Activated CD4-positive, alpha-beta T cell treated with anti-CD3 and anti-CD28 coated beads for 48 hours (primary cell): ENCODE data around the gene RNF39.
A peak's percentile ranks its signal among the peaks of the same experiment; 100 is the strongest.
"Not testable (repeated sequence)": the region's sequence is repeated elsewhere in the genome, so short reads cannot be mapped to it uniquely, and the experiment has no call there.

Experiments
- DNase-seq: peaks from one replicate; pipeline ENCODE4 v3.0.0-alpha.2; 2020

The RNF39 gene, protein sequence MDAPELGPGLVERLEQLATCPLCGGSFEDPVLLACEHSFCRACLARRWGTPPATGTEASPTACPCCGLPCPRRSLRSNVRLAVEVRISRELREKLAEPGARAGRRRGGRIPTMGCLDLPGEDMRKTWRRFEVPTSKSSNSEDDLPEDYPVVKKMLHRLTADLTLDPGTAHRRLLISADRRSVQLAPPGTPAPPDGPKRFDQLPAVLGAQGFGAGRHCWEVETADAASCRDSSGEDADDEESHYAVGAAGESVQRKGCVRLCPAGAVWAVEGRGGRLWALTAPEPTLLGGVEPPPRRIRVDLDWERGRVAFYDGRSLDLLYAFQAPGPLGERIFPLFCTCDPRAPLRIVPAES

DNA sequence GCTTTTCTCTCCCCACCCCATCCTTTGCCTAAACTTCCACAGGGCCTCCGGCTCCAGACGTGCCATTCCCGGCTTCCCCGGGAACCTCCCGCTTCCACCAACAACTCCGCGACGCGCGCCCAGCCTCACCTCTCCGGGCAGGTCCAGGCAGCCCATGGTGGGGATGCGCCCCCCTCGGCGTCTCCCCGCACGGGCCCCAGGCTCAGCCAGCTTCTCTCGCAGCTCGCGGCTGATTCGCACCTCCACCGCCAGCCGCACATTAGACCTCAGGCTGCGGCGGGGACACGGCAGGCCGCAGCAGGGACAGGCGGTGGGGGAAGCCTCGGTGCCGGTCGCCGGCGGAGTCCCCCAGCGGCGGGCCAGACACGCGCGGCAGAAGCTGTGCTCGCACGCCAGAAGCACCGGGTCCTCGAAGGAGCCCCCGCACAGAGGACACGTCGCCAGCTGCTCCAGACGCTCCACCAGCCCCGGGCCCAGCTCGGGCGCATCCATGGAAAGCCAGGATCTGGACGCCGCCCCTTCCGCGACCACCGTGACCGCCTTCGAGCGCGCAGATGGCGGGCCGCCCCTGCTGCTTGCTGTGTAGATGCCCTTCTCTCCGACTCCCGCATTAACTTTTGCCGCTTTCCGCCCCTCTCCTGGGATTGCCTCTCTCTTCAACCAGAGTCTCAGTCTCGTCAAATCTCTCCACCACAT lies at the start of gene RNF39:
TSS of gene RNF39 (minus strand) at position 676 of the 696 bp plus-strand sequence. CDS start at position 492, 184 bp downstream.
- DNase-seq: no peak

DNA sequence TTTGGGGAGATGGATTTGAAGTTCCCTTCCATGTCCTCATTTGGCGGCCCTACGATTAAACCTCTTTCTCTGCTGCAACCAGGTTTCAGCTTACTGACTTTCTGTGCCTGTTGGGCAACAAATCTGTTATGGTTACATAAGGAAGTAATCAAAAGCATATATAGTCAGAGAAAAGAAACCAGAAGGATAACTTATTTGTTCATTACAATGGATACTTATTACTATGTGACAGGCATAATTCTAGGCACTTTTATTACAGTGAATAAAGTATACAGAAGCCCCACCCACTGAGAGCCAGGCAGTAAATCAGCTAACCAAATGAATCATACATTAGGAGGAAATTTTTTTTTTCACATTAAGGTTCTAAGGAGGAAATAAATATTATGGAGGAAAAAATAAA lies 46.9 kb upstream of the RNF39 start:
- no peak for DNase-seq

DNA sequence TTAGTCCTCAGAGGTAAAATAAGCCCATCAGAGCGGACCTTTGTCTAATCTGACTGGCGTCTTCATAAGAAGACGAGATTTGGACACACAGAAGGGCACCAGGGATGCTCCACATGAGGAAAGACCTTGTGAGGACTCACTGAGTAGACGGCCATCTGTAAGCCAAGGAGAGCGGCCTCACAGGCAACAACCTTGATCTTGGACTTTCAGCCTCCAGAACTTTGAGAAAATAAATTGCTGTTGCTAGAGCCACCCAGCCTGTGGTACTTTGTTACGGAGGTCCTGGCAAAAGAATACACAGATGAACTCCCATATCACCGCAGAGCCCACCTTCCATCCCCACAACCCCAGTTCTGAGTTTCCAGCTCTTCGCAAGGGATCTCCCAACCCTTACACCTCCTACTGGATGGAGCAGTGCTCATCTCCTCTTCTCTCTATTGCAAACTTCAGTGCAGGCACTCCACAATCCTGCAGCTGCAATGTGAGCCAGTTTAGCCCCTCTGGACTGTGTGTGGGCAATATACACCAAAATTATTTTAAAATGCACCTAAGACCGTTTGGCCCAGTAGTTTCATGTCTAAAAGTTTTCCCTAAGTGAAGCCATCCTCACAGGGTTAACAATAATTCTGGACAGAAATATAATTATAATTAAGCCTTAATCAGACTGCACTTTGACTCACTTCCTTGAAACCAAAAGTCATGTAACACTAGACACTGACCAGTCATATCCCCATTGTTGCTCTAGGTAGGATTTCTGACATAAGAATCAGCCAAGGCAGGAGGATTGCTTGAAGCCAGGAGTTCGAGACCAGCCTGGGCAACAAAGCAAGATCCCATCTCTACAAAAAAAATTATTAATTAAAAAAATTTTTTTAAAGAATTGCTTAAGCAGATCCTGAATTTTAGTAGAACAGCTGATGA lies 46.1 kb upstream of the RNF39 start:
- no peak for DNase-seq

DNA sequence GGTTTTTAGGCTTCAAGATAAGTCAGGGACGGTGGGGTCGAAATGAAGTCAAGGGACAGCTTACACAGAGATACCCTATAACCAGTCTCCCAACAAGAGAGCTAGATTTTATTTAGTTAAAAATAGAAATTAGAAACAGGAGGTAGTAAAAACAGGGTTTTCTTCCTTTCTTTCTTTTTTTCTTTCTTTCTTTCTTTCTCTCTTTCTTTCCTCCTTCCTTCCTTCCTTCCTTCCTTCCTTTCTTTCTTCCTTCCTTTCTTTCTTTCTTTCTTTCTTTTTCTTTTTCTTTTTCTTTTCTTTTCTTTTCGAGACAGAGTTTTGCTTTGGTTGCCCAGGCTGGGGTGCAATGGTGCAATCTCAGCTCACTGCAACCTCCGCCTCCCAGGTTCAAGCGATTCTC lies 43.1 kb upstream of the RNF39 start:
- not testable (repeated sequence) for DNase-seq

DNA sequence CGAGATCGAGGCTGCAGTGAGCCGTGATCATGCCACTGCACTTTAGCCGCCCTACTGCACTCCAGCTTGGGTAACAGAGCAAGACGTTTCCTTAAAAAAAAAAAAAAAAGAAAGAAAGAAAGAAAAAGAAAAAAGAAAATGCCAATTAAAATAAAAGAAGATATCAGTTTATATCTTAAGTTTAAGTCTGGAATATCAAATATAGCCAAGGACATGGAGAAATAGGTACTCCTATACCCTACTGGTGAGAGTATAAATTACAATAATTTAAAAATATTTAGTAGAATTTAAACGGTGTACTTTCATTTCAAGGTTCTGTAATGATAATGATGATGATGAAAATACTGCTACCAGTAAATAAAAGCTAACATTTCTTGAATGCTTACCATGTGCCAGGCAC lies 41.2 kb upstream of the RNF39 start:
- DNase-seq: no peak

DNA sequence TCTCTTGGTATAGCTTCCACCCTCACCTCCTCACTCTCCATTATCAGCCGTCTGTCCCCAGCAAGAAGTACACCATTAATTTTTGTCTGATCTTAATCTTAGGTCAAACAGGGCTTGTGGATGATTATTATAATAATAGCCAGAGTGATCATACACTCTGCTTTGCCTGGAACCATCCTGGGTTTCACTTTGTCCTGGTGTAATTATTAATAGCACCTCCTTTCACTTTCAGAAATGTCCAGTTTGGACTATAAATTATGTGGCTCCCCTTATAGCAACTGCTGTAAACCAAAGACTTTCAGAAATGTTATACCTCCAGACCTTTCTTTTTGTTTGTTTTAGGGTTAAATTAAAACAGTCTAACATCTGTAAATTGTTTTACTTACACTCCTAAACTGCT lies 38.3 kb upstream of the RNF39 start:
- DNase-seq: no peak

DNA sequence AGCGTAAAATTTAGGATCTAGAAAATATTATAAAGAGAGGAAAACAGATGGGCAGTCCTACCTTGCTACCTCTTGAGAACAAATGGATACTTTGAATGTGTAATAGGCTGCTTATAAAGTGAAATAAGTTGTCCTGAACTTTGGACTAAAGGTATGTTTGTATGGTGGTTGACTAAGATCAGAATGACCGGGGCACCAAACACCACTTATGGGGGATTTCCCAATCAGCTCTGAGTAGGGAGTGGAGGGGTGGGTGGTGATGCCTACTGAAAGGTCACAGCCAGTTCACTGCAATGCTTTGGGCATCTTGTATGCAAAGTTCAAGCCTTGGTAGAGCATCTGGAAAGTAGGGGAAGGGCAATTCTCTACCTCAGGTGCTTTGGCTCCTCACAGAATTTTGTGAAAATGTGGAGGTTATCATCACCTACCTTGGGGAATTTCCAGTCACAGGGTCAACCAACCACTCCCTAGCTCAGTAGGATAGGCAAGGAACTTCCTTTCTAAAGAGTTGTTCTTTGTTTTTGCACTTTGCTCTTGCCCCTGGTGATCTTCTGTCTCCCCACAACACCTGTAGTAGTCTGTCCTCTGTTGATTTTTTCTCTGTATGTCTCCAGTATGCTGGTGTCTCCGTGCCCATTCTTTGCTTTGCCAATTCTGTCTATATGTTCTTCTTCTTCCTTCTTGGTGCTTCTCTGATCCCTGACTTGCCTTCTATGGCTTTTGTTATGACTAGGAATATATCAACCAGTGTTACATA lies 37.6 kb upstream of the RNF39 start, which contains the start of gene TRIM31:
TSS of gene TRIM31 (minus strand) at position 88 of the 757 bp plus-strand sequence. CDS start 285 bp downstream, outside the sequence.
- no peak for DNase-seq

DNA sequence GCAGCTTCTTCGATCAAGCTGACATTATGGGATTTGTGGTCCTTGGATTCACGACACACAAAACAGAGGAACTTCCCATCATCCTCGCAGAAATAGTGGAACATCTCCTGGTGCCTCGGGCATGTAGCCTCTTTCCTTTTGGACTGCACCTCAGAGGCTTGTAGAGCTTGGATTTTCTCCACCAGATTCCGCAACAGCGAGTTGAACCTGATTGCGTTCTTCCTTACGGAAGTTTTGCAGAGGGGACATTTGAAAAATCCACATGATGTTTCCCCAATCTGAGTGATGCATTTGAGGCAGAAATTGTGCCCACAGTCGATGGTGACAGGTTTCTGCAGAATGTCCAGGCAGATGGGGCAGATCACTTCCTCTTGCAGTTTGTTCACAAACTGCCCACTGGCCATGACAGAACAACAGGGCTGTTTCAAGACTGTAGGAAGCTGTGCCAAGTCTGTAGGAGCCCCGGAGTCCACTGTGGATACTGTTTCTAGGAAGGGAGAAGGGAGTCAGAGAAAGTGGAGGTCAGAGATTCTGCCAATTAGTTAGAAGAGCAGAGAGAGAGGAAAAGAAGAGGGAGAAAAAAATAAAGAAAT lies 36.9 kb upstream of the RNF39 start:
- no peak for DNase-seq

DNA sequence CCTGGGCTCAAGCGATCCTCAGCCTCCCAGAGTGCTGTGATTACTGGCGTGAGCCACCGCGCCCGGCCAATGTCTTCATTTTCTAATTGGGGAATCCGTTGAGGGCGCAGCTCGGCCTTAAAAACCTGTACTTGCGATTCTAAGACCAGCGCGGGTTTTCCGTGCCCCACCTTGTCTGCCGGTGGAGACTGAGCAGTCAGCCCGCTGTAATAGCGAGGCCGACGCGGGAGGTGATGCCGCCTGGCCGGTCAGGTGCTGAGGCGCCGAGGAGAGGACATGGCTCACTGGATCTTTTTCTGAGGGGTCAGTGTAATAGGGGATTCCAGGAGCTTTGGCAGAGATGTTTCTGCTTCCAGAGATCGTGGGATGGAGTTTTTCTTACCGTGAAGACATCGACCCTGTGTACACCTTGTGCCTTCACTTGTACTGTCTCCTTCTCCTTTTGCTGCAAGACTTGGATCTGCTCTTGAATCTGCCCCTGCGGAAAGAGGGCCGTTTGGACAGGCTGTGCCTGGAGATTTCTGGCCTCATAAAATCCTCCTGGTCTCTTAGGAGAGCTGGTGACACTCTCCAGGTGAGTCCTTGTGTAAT lies 35.8 kb upstream of the RNF39 start:
- no peak for DNase-seq

DNA sequence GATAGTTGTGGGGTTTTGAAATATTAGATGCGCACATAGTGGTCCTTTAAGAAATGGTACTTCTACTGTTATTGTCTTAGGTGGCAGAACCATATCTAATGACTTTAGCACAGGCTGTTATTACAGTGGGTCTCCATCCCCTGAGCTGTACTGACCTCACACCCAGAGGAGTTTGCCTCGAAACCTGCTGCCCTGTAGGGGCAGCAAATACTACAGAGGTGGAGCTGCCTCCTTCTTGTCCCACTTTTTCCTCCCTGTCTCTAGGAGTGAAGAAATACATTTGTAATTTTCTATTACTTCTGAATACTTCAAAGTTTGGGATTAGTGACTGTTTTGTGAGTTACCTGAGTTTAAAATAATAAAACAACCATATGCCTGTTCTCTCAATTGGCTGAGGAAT lies 29.1 kb upstream of the RNF39 start:
- DNase-seq: no peak

DNA sequence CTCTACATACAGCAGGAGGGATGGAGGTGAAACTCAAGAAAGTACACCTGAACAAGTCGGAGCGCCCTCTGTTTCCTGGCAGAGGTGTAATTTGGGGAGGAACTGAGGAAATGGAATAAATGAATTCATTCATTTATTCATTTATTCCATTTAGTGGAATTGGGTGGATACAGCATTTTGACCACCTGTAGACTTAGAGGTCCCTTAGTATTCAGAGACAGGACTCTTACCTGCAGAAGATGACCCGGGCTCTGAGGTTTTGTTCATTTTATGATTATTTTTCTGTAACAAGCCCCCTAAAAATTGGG lies 28.3 kb upstream of the RNF39 start:
- no peak for DNase-seq

DNA sequence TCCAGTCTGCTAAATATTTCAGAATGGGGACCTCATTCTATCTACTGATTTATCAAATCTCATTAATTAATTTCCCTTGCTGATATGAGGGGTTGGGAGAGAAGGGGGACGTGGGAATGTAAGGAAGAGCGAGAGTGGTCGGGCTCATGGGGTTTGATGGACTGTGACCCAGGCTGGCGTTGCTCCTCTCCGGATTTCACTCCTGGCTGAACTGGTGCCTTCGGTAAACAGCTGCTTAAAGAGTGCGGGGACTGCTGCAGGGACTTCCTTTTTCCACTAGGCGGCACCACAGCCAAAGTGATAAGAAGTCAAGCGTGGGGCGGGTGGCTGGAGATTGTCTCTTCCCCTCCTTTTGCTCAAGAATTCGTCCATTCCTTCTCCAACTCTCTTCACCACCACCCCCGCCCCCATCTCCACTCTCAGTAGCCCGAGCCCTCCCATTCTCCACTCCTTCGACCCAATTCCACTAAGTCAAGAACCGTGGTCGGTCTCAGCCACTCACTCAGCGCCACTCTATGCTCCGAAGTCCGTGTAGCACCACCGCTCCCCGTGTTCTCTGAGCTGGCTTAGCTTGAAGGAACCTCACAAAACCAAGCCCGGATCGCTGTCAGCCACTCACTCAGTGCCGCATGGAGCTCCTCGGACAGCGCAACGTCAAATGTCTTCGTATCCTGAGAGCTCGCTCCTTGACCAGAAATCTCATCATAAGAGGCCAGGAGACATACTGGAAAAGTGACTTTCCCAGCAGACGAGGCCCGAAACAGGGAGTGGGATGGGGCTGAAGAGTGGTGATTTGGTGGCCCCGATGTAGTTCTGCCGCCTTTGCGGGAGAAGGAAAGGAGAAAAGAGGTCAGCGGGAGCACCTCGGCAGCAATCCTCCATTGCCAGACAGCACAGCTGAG lies 27.7 kb upstream of the RNF39 start:
- DNase-seq: peak; percentile 88

DNA sequence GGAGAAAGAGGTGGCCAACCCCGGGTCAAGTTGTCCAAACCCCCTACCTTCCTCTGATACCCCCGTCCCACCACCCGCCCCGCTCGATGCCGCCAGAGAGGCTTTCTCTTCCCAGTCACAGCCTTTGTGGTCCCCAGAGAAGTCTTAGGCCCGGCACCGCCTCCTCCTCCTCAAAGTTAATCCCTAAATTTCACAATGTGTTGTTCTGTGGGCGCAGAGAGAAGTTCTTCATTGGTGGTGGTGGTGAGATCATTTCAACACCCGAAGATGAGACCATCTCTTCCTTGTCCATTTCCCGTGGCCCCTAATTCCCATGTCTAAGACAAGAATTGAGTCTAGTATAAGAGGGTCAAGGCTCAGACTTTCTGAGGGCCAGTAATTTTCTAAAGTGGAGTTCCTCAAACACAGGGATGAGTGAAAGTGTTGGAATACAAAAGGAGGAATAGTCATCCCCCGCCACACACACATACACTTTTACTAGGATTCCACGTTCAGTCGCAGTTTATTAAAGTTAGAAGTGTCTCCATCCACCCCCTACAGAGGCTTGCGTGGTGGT lies 26.9 kb upstream of the RNF39 start:
- peak; percentile 13 for DNase-seq

DNA sequence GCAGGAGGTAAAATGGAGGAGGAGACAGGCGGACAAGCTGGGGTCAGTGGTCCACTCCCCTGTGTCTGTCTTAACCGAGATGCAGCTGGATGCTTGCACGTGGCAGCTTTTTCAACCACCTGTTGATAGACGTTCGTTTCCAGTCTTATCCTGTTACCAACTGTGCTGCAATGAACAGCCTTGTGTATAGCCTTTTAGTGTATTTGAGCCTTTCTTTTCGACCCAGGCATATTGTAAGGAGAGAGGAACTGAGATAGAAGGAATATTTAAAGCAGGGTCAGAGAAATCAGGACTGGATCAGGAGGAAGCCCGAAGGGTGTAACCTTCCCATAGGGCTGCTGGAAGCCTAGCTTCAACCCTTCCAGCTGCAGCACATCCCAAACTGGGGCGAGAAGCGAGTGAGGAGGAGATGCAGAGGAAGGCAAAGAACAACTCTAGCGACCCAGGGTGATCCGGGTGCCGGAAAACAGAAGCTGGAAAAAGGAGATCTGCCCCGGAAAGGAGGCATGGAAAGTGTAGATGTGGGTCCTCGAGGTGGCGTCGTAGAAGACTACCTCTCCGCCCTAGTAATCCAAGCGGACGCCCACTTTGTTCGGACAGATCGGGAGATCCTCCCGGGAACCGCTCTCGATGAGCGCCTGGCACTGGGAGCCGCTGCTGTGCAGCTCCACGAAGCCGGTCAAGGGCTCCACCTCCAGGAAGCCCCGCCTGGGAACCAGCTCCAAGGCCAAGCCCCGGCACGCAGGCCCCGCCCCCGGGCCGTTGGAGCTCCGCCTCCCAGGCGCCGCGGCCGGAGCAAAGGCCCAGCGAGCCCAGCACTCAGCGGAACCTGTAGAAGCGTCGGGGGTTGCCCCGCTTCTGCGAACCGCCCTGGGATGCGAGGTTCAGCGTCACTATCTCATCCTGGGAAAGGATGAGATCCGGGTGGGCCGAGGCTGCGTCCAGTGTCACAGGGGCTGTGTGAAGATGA lies 26.2 kb upstream of the RNF39 start:
- DNase-seq: peak; percentile 75

DNA sequence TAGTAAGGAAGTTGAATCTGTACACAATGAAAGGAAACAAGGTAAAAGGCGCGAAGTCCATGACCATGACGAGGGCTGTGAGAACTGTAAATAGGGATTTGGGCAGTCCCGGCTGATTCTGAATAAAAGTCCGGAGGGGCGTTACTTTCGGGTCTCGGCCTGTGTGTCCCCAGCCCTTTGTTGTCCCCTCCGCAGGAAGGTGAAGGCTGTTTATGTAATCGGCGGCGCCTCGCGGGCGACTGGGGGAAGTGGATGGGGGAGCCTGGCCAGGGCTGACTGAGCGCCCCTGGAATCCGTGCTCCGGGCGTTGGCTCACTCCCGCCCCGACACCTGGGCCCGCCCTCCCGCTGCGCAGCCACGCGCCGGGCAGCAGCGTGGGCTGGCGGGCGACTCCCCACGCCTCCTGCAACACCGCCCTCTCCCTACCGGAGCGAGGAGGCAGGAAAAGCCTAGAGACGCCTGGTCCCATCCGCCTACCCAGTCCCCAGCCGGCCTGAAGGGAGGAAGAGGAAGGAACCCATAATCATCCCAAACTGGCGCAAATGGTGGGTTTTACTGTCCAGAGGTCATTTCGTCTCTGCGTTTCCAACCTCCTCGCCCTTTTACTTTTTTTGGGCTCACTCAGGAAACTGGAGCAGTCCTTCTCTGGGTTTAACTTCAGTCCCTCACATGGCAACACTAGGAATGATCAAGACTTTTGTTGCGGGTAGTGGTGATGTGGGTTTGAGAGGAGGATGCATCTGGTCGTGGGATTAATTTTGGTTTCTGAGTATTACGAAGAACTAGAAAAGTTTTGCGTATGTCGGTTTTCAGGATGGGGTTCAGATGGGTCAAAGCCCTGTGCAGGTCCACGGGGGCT lies 25.2 kb upstream of the RNF39 start:
- peak; percentile 15 for DNase-seq

DNA sequence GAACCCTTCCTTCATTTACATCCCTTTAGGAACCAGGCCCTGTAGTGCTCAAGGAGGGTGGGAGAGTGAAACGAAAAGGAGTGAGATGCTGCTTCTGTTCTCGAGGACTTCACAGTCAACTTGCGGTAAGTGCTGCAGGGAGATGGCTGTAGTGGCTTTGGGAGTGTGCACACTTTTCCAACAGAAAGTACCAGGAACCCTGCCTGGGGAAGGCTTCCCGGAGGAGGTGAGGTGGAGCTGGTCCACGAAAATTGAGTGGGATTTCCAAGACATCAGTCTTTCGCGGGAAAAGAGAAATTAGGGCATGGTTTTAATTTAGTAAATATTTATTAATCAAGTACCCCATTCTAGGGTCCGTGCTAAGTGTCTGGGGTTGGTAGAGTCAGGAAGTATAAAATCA lies 24.6 kb upstream of the RNF39 start:
- no peak for DNase-seq

DNA sequence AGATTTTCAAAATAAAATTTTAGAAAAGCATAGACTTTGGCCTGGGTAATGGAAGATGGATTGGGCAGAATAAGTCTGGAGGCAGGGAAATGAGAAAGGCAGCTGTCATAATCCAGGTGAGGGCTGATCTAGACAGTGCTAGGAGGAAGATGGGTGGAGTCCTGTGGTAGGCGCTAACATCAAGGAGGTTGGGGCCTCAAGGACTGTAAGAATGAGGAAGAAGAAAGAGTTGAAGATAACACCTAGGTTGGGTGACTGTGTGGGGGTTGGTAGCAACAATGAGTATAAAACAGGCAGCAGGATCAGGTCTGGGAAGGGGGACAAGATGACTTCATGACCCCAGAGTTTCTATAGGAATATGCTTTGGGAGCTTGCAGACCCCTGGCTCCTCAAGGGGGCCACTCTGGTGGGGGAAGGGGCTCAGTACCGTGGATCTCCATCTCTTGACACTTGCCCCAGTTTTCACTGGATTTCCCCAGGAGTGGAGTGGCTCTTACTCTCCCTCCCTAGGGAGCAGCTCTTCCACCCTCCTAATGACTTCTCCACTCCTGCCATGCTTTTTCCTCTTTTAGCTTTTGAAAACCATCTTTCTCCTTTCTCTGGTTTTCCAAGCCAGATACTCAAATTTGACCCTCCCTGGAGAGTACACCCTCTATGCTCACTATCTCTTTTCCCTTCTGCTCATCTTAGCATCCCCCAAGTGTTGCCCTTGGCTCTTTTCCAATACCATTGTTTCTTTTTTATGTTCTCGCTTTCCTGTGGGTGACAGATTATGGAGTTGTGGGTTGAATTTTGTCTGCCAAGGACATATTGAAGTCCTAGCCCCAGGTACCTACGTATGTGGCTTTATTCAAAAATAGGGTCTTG lies 22.6 kb upstream of the RNF39 start:
- no peak for DNase-seq
